ENCODE results near the gene PPP4R3A.
"Not testable (repeated sequence)": the region's sequence is repeated elsewhere in the genome, so short reads cannot be mapped to it uniquely, and the experiment has no call there.

PPP4R3A gene

DNA sequence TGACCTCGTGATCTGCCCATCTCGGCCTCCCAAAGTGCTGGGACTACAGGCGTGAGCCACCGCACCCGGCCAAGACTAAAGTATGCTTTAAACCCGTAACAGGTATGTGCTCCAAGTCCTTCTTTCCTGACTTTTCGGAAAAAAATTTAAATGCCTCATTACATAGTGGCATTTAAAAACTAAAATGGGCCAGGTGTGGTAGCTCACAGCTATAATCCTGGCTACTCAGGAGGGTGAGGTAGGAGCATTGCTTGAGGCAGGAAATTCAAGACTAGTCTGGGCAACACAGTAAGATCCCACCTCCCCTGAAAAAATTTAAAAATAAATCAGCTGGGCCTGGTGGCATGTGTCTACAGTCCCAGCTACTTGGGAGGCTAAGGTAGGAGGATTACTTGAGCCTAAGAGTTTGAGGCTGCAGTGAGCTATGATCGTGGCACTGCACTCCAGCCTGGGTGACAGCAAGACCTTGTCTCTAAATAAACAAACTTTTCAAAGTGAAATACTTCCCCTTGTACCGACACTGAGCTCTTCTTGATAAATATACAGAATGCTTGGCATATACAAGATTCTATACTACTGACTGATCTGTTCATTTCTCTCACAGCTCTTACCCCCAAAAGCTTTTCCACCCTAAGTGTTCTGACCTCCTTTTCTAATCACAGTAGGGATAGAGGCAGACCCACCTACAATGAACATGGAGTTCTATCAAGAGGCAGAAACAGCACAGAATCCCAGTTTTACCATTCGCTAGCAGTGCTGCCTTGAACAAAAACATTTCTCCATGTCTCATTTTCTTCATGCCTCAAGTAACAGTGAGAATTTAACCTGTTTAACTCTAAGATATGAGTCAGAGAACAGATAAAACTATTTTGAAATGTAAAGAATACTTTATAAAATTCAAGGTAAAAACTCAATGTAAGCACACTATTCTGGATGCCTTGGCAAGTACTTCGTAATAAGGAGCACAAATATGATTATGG is 7.9 kb downstream of the PPP4R3A start:
- DNase-seq: no peak

DNA sequence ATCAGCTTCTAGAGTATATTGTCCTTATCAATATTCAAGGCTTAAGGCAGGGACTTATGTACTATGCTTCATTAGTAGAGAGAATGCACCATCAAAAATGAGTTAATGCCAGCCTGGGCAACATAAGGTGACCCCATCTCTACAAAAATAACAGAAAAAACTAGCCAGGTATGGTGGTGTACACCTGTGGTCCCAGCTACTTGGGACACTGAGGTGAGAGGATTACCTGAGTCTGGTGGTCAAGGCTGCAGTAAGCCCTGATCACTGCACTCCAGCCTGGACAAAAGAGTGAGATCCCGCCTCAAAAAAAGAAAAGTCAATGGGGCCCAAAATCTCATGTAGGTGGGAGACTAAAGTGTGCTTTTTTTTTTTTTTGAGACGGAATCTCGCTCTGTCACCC is 8.8 kb downstream of the PPP4R3A start:
- no peak for DNase-seq

DNA sequence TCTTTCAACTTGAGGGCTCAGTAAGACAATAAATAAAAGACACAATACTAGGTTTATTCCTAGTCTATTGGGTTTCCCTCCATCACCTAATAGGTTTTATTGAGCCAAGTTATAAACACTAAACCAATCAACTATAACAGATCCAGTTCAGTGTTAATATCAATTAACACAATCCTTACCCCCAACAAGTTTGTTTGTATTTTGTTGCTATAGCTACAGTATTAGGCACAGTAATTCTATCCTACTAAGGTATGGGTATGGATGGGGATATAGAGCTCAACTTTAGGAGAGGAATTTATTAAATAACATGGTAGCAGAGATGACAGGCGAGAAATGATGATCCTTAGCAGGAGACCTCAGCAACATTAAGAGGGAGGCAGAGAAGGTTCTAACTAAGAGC is 13.3 kb downstream of the PPP4R3A start:
- DNase-seq: no peak

DNA sequence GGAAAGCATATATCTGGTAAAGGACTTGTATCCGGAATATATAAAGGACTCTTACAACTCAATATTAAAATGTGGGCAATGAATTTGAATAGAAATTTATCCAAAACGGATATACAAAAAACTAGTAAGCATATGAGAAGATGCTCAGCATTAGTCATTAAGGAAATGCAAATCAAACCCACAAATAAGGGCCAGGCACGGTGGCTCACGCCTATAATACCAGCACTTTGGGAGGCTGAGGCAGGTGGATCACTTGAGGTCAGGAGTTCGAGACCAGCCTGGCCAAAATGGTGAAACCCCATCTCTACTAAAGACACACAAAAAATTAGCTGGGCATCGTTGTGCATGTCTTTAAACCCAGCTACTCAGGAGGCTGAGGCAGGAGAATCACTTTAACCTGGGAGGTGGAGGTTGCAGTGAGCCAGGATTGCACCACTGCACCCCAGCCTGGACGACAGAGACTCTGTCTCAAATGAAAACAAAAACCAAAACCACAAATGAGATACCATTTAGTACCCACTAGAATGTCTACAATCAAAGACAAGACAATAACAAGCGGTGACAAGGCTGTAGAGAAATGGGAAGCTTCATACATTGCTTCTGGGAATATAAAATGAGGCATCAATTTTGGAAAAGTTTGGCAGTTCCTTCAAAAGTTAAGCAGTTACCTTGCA is 15.6 kb downstream of the PPP4R3A start:
- DNase-seq: not testable (repeated sequence)

DNA sequence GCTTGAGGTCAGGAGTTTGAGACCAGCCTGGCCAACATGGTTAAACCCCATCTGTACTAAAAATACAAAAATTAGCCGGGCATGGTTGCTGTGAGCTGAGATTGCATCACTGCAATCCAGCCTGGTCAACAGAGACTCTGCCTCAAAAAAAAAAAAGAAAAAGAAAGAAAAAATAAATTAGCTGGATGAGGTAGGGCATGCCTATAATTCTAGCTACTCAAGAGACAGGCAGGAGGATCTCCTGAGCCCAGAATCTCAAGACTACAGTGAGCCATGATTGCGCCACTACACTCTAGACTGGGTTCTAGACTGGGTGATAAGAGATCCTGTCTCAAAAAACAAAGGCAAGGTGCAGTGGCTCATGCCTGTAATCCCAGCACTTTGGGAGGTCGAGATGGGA is 16.9 kb downstream of the PPP4R3A start:
- no peak for DNase-seq

DNA sequence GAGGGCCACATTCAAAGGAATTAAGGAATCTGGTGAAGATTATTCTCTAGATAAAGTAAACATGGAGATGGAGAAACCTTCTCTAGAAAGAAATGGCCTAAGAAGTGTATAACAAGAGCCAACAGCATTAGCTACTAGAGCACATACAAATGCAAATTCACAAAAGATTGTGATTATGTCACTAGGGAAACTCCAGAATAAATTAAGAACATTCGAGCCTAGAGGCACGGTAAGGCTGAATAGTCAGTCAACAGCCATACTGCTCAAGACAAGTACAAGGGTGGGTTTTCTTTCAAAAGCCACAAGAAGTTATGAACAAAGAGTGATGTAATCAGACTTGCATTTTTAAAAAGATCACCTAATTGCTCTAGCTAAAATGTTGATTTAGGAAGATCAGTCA is 25.4 kb downstream of the PPP4R3A start:
- no peak for DNase-seq

DNA sequence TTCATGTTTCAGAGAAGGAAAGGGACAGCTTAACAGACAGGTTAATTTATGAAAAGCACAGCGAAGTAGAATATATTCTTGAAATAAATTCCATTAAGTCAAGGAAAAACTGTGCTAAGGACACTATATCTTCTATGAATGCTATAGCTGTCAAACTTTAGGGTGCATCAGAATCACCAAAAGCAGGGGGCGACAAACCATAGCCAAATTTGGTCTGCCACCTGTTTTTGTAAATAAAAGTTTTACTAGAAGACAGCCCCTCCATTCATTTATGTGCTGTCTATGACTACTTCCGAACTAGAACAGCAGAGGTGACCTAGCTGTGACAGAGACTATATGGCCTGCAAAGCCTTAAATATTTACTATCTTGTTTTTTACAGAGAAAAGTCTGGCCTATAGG is 25.9 kb downstream of the PPP4R3A start:
- no peak for DNase-seq

DNA sequence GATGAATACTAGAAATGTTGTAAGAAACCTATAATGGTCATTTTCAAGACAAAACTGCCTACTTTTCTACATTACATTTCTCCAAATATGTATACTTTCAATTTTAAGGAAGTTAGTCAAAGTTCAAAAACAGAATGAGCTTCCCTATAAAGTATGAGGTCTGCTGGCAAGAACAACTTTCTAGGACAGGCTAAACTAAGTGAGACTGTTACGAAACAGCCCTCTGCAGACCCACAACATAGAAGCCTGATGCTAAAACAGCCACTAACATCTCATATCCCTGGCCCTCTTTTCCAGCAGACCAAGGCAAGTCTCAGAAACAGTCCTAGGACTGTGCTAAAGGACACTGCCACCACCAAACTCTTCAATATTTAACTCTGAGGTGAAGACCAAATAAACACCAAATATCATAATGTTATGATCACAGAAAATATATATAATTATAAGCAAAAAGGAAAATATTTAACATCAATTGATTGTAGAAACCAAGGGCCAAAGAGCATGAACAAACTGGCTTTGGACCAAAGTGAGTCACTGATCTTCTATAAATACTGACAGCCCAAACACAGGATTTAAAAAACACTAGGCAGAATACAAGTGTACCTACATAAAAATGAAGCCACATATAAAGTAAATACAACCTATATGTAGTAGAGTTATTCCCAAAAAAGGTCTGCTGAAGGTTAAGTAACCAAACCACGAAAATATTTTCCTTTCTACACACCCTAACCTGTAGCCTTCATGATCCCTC is 27.7 kb downstream of the PPP4R3A start:
- DNase-seq: no peak

DNA sequence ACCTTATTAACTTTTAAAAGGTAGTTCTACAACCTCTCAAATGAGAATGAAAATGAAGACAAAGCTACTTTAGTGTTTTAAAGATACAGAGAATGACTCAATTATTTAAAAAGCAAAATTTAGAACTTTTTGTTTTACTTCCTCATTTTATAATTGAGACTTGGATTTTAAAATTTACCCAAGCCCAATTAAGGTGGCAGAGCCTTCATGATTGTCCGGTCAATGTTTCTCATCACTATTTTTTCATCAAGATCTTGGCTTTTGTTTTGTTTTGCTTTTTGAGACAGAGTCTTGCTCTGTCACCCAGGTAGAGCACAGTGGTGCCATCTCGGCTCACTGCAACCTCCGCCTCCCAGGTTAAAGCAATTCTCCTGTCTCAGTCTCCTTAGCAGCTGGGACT is 32.7 kb downstream of the PPP4R3A start:
- DNase-seq: no peak

DNA sequence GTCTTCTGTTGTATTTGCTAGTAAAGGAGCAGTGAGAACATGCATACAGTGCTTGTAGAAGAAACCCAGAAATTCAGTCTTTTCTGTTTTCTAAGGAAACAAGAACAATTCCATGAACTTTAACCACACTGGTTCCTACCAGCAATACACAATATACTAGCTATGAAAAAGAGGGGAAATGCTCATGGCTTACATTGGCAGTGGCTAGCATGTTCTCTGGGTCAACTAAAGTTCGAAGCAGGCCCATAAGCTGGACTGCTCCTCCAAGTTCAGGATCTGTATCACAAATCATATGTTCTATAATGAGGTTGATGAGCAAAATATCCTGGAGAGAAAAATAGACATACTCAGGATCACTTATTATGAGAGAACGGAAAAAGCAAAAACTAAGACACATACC is 37.1 kb downstream of the PPP4R3A start:
- DNase-seq: no peak

DNA sequence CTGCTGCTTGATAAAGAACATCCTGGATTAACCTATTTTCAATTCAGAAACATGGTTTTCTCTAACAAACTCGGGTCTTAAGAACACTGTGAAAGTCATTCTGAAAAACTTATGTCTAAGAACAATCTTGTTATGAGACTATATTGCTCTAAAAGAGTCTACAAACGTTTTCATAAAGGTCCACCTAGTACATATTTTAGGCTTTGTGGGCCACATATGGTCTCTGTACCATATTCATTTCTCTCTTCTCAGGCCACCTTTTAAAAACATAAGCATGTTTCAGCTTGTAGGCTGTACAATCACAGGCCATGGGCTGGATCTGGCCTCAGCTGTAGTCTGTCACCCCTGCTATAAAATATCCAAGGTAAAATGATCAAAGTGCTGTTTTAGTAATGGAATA is 39.9 kb downstream of the PPP4R3A start:
- DNase-seq: no peak

DNA sequence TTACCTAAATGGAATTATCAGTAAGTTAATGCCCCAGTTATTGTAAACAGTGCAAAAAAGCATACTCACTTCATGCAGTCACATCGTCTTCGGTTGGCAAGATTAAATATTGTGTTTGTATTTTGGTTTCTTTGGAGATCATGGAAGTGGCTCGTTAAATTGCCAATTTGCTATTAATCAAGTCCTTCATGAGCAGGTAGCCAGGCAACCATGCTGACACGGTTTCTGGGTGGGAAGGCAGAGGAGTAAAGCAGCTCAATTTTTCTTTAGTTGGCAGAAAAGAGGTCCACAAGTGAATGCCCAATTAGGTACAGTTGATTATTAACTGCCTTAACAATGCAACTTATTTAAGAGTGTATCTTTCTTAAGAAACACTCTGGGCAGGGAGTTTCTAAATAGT is 43.9 kb downstream of the PPP4R3A start:
- no peak for DNase-seq

DNA sequence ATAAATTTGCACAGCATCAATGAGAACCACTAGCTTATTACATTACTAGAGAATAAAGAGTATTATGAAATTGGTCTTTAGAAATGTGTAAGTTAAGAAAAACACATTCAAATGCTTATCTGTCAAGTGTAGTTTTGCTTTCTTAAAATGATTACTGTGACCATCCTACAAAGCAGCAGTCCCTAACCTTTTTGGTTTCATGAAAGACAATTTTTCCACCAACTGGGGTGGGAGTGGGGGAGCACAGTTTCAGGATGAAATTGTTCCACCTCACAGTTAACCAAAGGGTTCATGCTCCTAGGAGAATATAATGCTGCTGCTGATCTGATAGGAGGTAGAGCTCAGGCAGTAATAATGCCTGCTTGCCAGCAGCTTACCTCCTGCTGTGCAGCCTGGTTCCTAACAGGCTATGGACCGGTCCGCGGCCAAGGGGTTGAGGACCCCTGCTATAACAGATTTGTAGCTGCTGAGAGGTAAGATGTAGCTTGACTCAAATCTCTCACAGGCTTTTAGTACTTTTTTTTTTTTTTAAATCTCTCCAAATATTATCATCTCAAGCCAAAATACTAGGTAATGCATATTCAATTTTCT is 45.4 kb downstream of the PPP4R3A start:
- no peak for DNase-seq

DNA sequence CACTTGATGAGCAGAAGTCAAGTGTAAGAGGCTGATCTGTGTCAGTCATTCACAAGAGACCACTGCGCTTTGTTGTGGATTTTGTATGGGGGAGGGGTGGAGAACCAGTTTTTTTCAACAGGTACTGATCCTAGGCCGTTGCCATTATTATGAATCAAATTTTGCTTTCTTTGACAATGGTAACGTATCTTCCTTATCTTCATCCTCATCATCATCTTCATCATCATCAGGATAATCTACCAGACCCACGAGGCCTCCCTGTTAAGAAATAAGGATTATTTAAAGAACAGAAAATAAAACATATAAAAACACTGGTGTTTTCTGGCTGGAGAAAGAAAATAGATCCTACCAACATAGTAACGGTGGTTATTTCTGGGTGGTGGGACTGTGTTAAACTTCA is 51.5 kb downstream of the PPP4R3A start:
- no peak for DNase-seq

DNA sequence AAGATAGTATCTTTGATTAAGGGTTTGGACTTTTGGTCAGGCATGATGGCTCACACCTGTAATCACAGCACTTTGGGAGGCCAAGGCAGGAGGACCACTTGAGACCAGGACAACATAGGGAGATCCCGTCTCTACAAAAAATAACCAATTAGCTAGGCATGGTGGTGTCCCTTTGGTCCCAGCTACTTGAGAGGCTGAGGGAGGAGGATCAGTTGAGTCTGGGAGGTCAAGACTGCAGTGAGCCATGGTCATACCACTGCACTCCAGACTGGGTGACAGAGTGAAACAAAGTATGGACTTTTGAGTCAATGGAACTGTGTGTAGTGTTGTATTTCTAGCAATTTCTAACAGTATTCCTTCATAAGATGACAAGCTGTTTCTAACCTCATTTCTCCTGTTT is 53.8 kb downstream of the PPP4R3A start:
- DNase-seq: no peak

DNA sequence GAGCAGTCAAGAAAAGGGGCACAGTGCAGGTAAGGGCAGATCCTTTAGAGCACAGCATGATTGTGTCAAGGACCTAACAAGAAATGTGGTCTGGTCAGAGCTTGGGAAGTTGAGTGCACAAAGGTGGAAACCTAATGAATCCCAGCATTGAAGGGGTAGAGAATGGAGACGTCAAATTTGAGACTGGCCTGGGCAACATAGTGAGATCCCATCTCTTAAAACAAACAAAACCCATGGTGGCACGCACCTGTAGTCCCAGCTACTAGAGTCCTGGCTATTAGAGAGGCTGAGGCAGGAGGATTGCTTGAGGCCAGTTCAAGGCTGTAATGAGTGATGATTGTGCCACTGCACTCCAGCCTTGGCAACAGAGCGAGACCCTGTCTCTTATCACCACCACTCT is 55.5 kb downstream of the PPP4R3A start:
- DNase-seq: no peak

DNA sequence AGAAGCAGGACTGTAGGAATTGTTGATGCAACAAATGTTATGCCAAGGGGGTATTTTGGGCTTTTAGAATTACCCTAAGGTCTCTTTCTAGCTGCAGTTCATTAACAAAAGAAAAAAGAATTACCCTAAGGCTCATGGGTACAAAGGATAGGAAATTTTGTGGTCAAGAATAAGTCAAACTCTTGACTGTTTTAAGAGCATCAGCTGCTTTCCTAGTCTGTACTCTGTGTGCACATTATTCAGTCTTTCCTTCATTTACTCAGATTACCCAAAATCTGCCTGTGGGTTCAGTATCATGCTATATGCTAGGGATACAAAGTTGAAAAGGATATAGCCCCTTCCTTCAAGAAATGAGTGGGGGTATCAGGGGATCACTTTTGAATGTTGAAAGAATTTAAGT is 56.0 kb downstream of the PPP4R3A start:
- no peak for DNase-seq

DNA sequence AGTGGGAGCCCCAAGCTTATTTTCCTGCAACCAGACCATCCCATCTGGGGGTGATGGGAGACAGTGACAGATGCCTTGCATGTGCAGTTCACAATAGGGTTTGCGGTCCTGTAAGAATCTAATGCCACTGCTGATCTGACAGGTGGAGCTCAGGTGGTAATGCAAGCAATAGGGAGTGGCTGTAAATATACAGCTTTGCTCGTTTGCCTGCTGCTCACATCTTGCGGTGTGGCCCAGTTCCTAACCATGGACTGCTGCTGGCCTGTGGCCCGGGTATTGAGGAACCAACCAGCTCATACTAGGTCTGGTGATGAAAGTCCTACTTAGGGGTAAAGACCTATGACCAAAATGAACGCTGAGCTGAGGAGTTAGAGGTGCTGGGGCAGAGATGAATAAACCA is 56.4 kb downstream of the PPP4R3A start:
- DNase-seq: no peak

DNA sequence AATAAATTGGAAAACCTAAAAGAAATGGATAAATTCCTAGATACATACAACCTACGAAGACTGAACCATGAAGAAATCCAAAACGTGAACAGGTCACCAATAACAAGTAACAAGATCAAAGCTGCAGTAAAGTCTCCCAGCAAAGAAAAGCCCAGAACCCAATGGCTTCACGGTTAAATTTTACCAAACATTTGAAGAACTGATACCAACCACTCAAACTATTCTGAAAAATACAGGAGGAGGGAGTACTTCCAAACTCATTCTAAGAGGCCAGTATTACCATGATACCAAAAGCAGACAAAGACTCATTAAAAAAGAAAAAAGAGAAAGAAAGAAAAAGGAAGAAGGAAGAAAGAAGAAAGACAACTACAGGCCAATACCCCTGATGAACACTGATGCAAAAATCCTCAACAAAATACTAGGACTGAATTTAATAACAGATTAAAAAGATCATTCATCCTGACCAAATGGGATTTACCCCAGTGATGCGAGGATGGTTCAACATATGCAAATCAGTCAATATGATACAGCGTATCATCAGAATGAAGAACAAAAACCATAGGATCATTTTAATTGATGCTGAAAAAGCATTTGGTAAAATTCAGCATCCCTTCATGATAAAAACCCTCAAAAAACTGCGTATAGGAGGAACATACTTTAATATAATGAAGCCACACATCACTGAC is 65.6 kb downstream of the PPP4R3A start:
- DNase-seq: no peak

DNA sequence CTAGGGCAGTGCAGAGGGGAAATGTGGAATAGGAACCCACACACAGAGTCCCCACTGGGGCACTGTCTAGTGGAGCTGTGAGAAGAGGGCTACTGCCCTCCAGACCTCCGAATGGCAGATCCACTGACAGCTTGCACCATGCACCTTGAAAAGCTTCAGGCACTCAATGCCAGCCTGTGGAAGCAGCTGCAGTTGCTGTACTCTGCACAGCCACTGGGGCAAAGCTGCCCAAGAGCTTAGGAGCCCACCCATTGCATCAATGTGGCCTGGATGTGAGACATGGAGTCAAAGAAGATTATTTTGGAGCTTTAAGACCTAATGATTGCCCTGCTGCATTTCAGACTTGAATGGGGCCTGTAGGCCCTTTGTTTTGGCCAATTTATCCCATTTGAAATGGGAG is 70.8 kb downstream of the PPP4R3A start:
- no peak for DNase-seq

DNA sequence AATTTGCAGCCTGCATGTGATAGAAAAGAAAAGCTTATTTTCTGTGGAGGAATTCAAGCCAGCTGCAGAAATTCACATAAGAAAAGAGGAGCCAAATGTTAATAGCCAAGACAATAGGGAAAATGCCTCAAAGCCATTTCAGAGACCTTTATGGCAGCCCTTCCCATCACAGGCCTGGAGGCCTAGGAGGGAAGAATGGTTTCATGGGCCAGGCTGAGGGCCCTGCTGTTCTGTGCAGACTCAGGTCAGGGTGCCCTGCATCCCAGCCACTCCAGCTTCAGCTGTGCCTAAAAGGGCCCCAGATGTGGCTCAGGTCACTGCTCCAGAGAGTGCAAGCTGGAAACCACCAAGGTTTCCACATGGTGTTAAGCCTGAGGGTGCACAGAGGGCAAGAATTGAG is 71.3 kb downstream of the PPP4R3A start:
- no peak for DNase-seq

DNA sequence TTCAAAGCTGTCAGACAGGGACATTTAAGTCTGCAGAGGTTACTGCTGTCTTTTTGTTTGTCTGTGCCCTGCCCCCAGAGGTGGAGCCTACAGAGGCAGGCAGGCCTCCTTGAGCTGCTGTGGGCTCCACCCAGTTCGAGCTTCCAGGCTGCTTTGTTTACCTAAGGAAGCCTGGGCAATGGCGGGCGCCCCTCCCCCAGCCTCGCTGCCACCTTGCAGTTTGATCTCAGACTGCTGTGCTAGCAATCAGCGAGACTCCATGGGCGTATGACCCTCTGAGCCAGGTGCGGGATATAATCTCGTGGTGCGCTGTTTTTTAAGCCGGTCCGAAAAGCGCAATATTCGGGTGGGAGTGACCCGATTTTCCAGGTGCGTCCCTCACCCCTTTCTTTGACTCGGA is 73.8 kb downstream of the PPP4R3A start:
- not testable (repeated sequence) for DNase-seq

DNA sequence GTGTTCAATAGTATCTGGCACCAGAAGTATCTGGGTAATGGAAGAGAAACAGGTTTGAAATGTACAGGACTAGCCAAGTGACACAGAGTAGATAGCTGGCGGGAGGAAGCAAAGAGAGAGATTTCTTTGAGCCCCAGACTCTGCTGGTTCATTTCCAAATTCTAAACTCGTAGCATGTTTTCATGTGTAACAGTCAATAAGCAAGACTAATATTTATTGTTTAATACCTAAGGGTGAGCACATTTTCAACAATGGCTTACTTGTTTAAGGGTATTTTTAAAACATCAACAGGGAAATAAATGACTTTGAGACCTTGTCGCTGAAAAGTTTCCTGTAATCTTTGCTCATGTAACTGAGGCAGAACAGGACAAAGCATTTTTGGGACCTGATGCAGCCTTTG is 80.7 kb downstream of the PPP4R3A start:
- DNase-seq: no peak
